WTC11 (cell line): ENCODE results near the gene PHF12. TPM values are rescaled to one million over a fixed set of nuclear protein-coding genes. Genes with fewer than 3 reads are reported as not detected.

Source experiments
- ATAC-seq: fragments of 200-7000 bp; cut with Tn5 transposase; 2 replicates; pipeline ENCODE4 v1.10.0; 2021; ENCODE audit warnings: mild to moderate bottlenecking, moderate library complexity
- CTCF ChIA-PET: fragments of 300-600 bp; sonication (Branson Sonifier 250); formaldehyde crosslinking; loops from one replicate; lab custom pipeline; 2021; ENCODE audit warnings: antibody characterized with exemption; lab: Charles Lee
- POLR2A ChIA-PET: fragments of 350-600 bp; sonication (Branson Sonifier 250); formaldehyde crosslinking; loops from one replicate; lab custom pipeline; 2021; ENCODE audit warnings: antibody characterized with exemption; lab: Charles Lee
- DNase-seq: peaks from one replicate; pipeline ENCODE4 v3.0.0; 2021; ENCODE audit warnings: low spot score
- H3K27ac Mint-ChIP-seq: 2 replicates; pipeline ENCODE4 v1.8.0; 2021; ENCODE audit warnings: mixed read lengths
- H3K27me3 Mint-ChIP-seq: 2 replicates; pipeline ENCODE4 v1.8.0; 2021; ENCODE audit warnings: low read depth, mild to moderate bottlenecking, moderate library complexity, mixed read lengths
- H3K36me3 Mint-ChIP-seq: 2 replicates; pipeline ENCODE4 v1.8.0; 2021; ENCODE audit warnings: mixed read lengths
- H3K4me1 Mint-ChIP-seq: 2 replicates; pipeline ENCODE4 v1.8.0; 2022; ENCODE audit warnings: mixed read lengths
- H3K4me3 Mint-ChIP-seq: 2 replicates; pipeline ENCODE4 v1.8.0; 2021; ENCODE audit warnings: mild to moderate bottlenecking, moderate library complexity, mixed read lengths
- H3K9me3 Mint-ChIP-seq: 2 replicates; pipeline ENCODE4 v1.8.0; 2021; ENCODE audit warnings: mixed read lengths
- AFF4 ChIP-seq: sonication (generic); formaldehyde crosslinking; IDR thresholded peaks from 2 replicates; pipeline ENCODE4 v1.8.1; 2023; ENCODE audit warnings: mild to moderate bottlenecking, missing genetic modification reagents, borderline replicate concordance
- CBFB ChIP-seq: sonication (generic); formaldehyde crosslinking; IDR thresholded peaks from 2 replicates; pipeline ENCODE4 v1.8.1; 2022; ENCODE audit warnings: mild to moderate bottlenecking, low read depth, missing genetic modification reagents
- CREM ChIP-seq: sonication (generic); formaldehyde crosslinking; IDR thresholded peaks from 2 replicates; pipeline ENCODE4 v1.8.1; 2022; ENCODE audit warnings: mild to moderate bottlenecking, missing genetic modification reagents, moderate library complexity
- ETV6 ChIP-seq: sonication (generic); formaldehyde crosslinking; IDR thresholded peaks from 2 replicates; pipeline ENCODE4 v1.8.1; 2022; ENCODE audit warnings: mild to moderate bottlenecking, missing genetic modification reagents
- FOXK1 ChIP-seq: sonication (generic); formaldehyde crosslinking; IDR thresholded peaks from 2 replicates; pipeline ENCODE4 v1.8.0; 2022; ENCODE audit warnings: mild to moderate bottlenecking, moderate library complexity, missing genetic modification reagents
- GABPB1 ChIP-seq: sonication (generic); formaldehyde crosslinking; IDR thresholded peaks from 2 replicates; pipeline ENCODE4 v1.8.1; 2023; ENCODE audit warnings: mild to moderate bottlenecking, missing genetic modification reagents
- HMGA2 ChIP-seq: fragments of 250-450 bp; sonication (Bioruptor Pico); IDR thresholded peaks from 2 replicates; pipeline ENCODE4 v1.4.0; 2021; ENCODE audit warnings: mild to moderate bottlenecking, moderate library complexity
- JAZF1 ChIP-seq: fragments of 250-450 bp; sonication (Bioruptor Pico); IDR thresholded peaks from 2 replicates; pipeline ENCODE4 v1.9.0; 2021; ENCODE audit warnings: moderate library complexity, mild to moderate bottlenecking, inconsistent platforms
- NR2C2 ChIP-seq: sonication (generic); formaldehyde crosslinking; IDR thresholded peaks from 2 replicates; pipeline ENCODE4 v1.8.0; 2022; ENCODE audit warnings: mild to moderate bottlenecking, missing genetic modification reagents
- PRRX2 ChIP-seq: fragments of 250-450 bp; sonication (Bioruptor Pico); IDR thresholded peaks from 2 replicates; pipeline ENCODE4 v1.8.0; 2021; ENCODE audit warnings: mild to moderate bottlenecking
- RELA ChIP-seq: sonication (generic); formaldehyde crosslinking; IDR thresholded peaks from 2 replicates; pipeline ENCODE4 v1.8.1; 2022; ENCODE audit warnings: missing genetic modification reagents, mild to moderate bottlenecking, borderline replicate concordance
- SMAD3 ChIP-seq: sonication (generic); formaldehyde crosslinking; IDR thresholded peaks from 2 replicates; pipeline ENCODE4 v1.8.0; 2022; ENCODE audit warnings: missing genetic modification reagents, mild to moderate bottlenecking, borderline replicate concordance
- SOX15 ChIP-seq: fragments of 250-450 bp; sonication (Bioruptor Pico); IDR thresholded peaks from 2 replicates; pipeline ENCODE4 v1.9.0; 2021; ENCODE audit warnings: mild to moderate bottlenecking
- SP1 ChIP-seq: sonication (generic); formaldehyde crosslinking; conservative IDR thresholded peaks from 2 replicates; pipeline ENCODE4 v1.8.1; 2022; ENCODE audit warnings: missing genetic modification reagents
- TEAD1 ChIP-seq: sonication (generic); formaldehyde crosslinking; IDR thresholded peaks from 2 replicates; pipeline ENCODE4 v1.8.0; 2022; ENCODE audit warnings: mild to moderate bottlenecking, missing genetic modification reagents
- TEAD4 ChIP-seq: sonication (generic); formaldehyde crosslinking; IDR thresholded peaks from 2 replicates; pipeline ENCODE4 v1.8.0; 2022; ENCODE audit warnings: mild to moderate bottlenecking, missing genetic modification reagents
- ZBTB43 ChIP-seq: sonication (generic); formaldehyde crosslinking; IDR thresholded peaks from 2 replicates; pipeline ENCODE4 v1.8.1; 2023; ENCODE audit warnings: mild to moderate bottlenecking, missing genetic modification reagents
- ZNF317 ChIP-seq: sonication (generic); formaldehyde crosslinking; IDR thresholded peaks from 2 replicates; pipeline ENCODE4 v1.8.1; 2023; ENCODE audit warnings: low read depth, mild to moderate bottlenecking, moderate library complexity, missing genetic modification reagents, borderline replicate concordance
- ZNF396 ChIP-seq: fragments of 250-450 bp; sonication (Bioruptor Pico); IDR thresholded peaks from 2 replicates; pipeline ENCODE4 v1.8.0; 2021; ENCODE audit warnings: mild to moderate bottlenecking, moderate library complexity, borderline replicate concordance
- ZNF416 ChIP-seq: fragments of 250-450 bp; sonication (Bioruptor Pico); IDR thresholded peaks from 2 replicates; pipeline ENCODE4 v1.9.0; 2021; ENCODE audit warnings: mild to moderate bottlenecking, inconsistent platforms
- total RNA-seq: library from RNA; stranded (reverse); gene quantifications from 3 replicates; pipeline ENCODE4 v1.2.3, GENCODE V29; 2021
- TF ChIP-seq, protein P1 (sequence below): fragments of 250-450 bp; sonication (Bioruptor Pico); IDR thresholded peaks from 2 replicates; pipeline ENCODE4 v1.9.0; 2021; ENCODE audit warnings: mild to moderate bottlenecking
- TF ChIP-seq, protein P2 (sequence below): fragments of 250-450 bp; sonication (Bioruptor Pico); IDR thresholded peaks from 2 replicates; pipeline ENCODE4 v1.8.0; 2021; ENCODE audit warnings: mild to moderate bottlenecking
- TF ChIP-seq, protein P3 (sequence below): fragments of 250-450 bp; sonication (Bioruptor Pico); IDR thresholded peaks from 2 replicates; pipeline ENCODE4 v2.1.2; 2022; ENCODE audit warnings: mild to moderate bottlenecking, moderate library complexity

Gene PHF12
- total RNA-seq, 1 experiment from 2014 or later, result 69.8 TPM

DNA sequence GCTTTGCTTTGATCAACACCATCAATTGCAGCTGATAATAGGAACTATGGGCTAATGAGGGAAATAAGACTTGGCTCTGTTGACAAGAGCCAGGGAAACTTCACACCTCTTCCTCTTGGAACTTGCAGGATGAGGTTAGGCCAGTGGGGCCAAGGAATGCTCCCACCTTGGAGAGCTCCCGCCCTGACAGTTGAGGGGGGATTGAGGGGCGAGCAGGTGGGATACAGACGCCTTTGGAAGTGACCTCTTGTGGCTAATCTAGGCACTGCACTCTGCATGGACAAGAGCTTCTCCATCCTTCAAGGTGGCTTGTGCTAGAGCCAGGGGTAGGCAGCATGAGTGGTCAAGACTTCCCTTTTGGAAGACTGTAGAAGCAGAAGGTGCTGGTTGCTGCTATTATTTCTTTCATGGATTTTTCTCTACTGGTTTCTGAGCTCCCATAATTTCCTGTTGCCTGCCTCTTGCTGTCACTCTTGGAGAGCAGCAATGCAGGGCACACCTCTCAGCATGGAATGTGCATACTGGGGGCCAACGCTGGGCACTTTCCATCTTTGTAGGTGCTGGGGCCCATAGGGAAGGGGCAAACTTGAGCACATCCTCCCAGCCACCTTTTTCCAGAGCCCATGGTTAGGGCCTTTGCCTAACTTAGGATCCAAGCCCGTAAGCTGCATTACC is 2.3 kb upstream of the PHF12 start (continued):
- peak; percentile 81 for TF ChIP-seq ZBTB43 (CRISPR knock-in tag)
- no peak for TF ChIP-seq PRRX2 (CRISPR knock-in tag)
- no peak for TF ChIP-seq ZNF317
- TF ChIP-seq AFF4 (CRISPR knock-in tag), result no peak
- TF ChIP-seq SOX15 (CRISPR knock-in tag), result no peak
- no peak for TF ChIP-seq RELA (CRISPR knock-in tag)
- TF ChIP-seq, protein P1, sequence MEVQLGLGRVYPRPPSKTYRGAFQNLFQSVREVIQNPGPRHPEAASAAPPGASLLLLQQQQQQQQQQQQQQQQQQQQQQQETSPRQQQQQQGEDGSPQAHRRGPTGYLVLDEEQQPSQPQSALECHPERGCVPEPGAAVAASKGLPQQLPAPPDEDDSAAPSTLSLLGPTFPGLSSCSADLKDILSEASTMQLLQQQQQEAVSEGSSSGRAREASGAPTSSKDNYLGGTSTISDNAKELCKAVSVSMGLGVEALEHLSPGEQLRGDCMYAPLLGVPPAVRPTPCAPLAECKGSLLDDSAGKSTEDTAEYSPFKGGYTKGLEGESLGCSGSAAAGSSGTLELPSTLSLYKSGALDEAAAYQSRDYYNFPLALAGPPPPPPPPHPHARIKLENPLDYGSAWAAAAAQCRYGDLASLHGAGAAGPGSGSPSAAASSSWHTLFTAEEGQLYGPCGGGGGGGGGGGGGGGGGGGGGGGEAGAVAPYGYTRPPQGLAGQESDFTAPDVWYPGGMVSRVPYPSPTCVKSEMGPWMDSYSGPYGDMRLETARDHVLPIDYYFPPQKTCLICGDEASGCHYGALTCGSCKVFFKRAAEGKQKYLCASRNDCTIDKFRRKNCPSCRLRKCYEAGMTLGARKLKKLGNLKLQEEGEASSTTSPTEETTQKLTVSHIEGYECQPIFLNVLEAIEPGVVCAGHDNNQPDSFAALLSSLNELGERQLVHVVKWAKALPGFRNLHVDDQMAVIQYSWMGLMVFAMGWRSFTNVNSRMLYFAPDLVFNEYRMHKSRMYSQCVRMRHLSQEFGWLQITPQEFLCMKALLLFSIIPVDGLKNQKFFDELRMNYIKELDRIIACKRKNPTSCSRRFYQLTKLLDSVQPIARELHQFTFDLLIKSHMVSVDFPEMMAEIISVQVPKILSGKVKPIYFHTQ (CRISPR knock-in tag), result no peak
- TF ChIP-seq, protein P2, sequence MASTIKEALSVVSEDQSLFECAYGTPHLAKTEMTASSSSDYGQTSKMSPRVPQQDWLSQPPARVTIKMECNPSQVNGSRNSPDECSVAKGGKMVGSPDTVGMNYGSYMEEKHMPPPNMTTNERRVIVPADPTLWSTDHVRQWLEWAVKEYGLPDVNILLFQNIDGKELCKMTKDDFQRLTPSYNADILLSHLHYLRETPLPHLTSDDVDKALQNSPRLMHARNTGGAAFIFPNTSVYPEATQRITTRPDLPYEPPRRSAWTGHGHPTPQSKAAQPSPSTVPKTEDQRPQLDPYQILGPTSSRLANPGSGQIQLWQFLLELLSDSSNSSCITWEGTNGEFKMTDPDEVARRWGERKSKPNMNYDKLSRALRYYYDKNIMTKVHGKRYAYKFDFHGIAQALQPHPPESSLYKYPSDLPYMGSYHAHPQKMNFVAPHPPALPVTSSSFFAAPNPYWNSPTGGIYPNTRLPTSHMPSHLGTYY (CRISPR knock-in tag), result no peak
- no peak for TF ChIP-seq JAZF1 (CRISPR knock-in tag)
- TF ChIP-seq TEAD4, result peak; percentile 73; the same call in 1 of the 2 replicates
- TF ChIP-seq NR2C2 (CRISPR knock-in tag), result no peak
- TF ChIP-seq ZNF416, result no peak
- peak; percentile 76 for TF ChIP-seq TEAD1
- no peak; the same call in 1 of the 2 replicates for TF ChIP-seq SMAD3 (CRISPR knock-in tag)

GRCh38 chr17:28951991-28952975 is 965 bp upstream of the PHF12 start:
- peak; percentile 94 for DNase-seq
- H3K36me3 Mint-ChIP-seq, result peaks cover 9% of the 10 kb centered on the region
- peaks cover 28% of the 10 kb centered on the region for H3K4me1 Mint-ChIP-seq
- CTCF ChIA-PET, result interaction anchor here (0.6 to 15.6 kb wide), 49 partner anchors 9 to 665 kb away, joined by 3 to 762 read pairs (median 5); partner anchors contain the start of genes FLOT2, MYO18A, NEK8 and PIPOX
- TF ChIP-seq SP1, result peak; percentile 87
- TF ChIP-seq HMGA2 (CRISPR knock-in tag), result no peak
- TF ChIP-seq, protein P3, sequence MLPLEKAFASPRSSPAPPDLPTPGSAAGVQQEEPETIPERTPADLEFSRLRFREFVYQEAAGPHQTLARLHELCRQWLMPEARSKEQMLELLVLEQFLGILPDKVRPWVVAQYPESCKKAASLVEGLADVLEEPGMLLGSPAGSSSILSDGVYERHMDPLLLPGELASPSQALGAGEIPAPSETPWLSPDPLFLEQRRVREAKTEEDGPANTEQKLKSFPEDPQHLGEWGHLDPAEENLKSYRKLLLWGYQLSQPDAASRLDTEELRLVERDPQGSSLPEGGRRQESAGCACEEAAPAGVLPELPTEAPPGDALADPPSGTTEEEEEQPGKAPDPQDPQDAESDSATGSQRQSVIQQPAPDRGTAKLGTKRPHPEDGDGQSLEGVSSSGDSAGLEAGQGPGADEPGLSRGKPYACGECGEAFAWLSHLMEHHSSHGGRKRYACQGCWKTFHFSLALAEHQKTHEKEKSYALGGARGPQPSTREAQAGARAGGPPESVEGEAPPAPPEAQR (CRISPR knock-in tag), result peak; percentile 58; the same call in 1 of the 2 replicates
- TF ChIP-seq NR2C2 (CRISPR knock-in tag), result peak; percentile 99
- peak; percentile 60; the same call in 1 of the 2 replicates for TF ChIP-seq ETV6
- peak; percentile 84; the same call in 1 of the 2 replicates for TF ChIP-seq FOXK1 (CRISPR knock-in tag)
- peak; percentile 80; the same call in 1 of the 2 replicates for TF ChIP-seq CREM
- peak; percentile 53; the same call in 1 of the 2 replicates for TF ChIP-seq GABPB1 (CRISPR knock-in tag)
- TF ChIP-seq CBFB (CRISPR knock-in tag), result no peak
- TF ChIP-seq ZNF396 (CRISPR knock-in tag), result peak; percentile 77; the same call in 1 of the 2 replicates
- TF ChIP-seq, all 79 proteins: peak for 8
- no peak overlapping the region for H3K4me3 Mint-ChIP-seq
- no peaks in the 10 kb centered on the region for H3K27me3 Mint-ChIP-seq
- POLR2A ChIA-PET, result interaction anchor here (0.5 to 3.2 kb wide), 16 partner anchors 12 to 381 kb away, joined by 3 to 17 read pairs (median 4); partner anchors contain the start of genes FAM222B, PIGS, PROCA1 and RPL23A
- no peak overlapping the region for H3K27ac Mint-ChIP-seq
- no peaks in the 10 kb centered on the region for H3K9me3 Mint-ChIP-seq
- peak; percentile 74 for ATAC-seq
